ENCODE data around the gene PODXL2.
A peak's percentile ranks its signal among the peaks of the same experiment; 100 is the strongest.

PODXL2 gene

DNA sequence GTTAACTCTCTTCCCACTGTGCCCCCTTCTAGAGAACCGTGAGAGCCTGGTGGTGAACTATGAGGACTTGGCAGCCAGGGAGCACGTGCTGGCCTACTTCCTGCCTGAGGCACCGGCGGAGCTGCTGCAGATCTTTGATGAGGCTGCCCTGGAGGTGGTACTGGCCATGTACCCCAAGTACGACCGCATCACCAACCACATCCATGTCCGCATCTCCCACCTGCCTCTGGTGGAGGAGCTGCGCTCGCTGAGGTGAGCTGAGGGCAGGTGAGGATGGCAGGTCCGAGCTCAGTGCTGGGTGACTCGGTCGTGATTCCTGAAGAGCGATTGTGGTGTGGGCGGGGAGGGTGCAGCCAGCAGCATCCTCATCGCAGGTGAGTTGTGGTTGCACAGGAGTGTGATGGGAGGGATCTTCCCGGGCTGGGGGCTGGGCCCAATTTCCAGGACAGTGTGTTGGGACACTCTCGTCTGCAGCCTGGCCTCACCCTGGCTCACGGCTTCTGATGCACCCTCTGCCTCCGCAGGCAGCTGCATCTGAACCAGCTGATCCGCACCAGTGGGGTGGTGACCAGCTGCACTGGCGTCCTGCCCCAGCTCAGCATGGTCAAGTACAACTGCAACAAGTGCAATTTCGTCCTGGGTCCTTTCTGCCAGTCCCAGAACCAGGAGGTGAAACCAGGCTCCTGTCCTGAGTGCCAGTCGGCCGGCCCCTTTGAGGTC, 22.7 kb upstream of the PODXL2 start:
- DNase-seq (ENCODE audit: low spot score): no peak

GRCh38 chr3:127606981-127607595, 21.9 kb upstream of the PODXL2 start:
- no peak for DNase-seq (ENCODE audit: low spot score)

- no peak for DNase-seq (ENCODE audit: low spot score)
Observed at GRCh38 chr3:127607675-127608361, 21.2 kb upstream of the PODXL2 start.

DNA sequence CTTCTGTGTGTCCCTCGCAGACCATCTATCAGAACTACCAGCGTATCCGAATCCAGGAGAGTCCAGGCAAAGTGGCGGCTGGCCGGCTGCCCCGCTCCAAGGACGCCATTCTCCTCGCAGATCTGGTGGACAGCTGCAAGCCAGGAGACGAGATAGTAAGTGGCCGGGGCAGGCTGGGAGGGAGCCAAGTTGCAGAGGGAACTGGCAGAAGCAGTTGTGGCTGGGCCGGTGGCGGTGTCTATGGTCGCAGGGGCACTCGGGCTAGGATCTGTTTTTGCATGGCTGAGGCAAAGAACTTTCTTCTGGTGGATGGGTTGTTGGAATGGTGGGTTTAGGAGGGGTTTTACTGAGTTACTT, 20.6 kb upstream of the PODXL2 start:
- DNase-seq (ENCODE audit: low spot score): no peak

GRCh38 chr3:127610105-127610504, 18.9 kb upstream of the PODXL2 start:
- no peak for DNase-seq (ENCODE audit: low spot score)

DNA sequence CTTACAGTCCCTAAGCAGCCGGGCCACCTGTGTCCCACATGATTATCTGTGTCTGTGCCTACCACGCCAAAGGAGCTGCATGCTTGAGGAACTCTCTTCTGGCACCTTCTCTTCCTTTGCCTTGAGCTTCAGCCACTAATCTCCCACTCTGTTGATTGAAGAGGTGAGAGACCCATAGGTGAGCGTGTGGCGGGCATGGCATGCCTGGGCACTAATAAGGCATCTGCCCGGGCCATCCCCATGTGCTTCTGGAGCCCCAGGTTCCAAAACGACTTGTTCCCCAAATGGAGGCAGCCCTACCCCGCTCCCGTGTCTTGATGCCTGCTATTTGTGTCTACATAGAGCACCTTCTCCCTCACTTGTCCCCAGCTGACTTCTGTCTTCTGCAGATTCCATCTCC, 17.7 kb upstream of the PODXL2 start:
- no peak for DNase-seq (ENCODE audit: low spot score)

- DNase-seq (ENCODE audit: low spot score): no peak
Observed at GRCh38 chr3:127612966-127613365, 16.0 kb upstream of the PODXL2 start.

- DNase-seq (ENCODE audit: low spot score): no peak
Observed at GRCh38 chr3:127613406-127613805, 15.6 kb upstream of the PODXL2 start.

DNA sequence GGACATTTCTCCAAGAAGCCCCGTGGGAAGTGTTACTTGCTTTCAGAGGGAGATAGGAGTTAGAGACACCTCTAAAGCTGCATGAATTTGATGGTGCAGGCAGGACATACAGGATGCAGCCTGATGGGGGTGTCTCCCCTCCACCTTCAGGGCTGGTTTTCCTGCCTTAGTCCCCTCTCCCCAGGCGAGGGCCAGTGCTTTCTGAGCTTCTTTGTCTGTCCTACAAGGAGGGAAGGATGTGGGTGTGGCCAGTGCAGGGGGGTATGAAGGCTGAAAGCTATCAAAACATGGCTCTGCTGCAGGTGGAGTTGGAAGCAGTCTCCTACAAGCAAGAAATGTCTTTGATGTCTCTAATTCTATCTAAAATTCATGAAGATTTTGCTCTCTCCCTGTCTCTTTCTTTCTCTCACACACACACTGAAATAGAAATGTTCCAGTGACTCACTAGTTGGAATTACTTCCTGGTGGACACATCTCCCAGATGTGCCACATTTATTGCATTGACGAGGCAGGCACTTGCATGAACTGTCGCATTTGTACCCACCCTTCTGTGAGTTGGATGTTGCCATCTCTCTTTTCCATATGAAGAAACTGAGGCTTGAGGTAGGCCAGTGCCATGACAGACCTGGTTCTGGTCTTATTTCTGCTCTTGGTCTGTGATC, 13.9 kb upstream of the PODXL2 start:
- DNase-seq (ENCODE audit: low spot score): no peak

- DNase-seq (ENCODE audit: low spot score): no peak
Observed at GRCh38 chr3:127615631-127616305, 13.2 kb upstream of the PODXL2 start.

GRCh38 chr3:127616836-127617605, 12.0 kb upstream of the PODXL2 start:
- DNase-seq (ENCODE audit: low spot score): no peak

GRCh38 chr3:127618891-127619290, 10.1 kb upstream of the PODXL2 start:
- no peak for DNase-seq (ENCODE audit: low spot score)

DNA sequence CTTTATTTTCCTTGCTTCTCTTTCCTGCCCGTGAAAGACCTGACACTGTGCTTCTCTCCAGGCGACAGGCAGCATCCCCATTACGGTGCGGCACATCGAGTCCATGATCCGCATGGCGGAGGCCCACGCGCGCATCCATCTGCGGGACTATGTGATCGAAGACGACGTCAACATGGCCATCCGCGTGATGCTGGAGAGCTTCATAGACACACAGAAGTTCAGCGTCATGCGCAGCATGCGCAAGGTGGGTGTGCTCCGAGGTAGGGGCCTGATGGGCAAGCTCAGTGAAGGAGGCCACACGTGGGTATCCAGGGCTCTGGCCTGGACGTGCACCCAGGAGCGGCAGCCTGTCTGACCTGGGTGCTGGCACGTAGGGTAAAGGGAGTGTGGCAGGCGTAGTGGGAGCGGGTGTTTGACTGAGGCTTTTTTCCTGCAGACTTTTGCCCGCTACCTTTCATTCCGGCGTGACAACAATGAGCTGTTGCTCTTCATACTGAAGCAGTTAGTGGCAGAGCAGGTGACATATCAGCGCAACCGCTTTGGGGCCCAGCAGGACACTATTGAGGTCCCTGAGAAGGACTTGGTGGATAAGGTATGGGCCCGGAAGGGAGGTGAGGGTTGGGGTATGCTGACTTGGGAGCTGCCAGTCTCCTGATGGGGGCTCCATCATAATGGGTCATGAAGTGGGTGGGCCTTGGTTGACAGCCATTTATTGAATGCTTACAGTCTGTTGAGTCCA, 8.2 kb upstream of the PODXL2 start:
- DNase-seq (ENCODE audit: low spot score): no peak

DNA sequence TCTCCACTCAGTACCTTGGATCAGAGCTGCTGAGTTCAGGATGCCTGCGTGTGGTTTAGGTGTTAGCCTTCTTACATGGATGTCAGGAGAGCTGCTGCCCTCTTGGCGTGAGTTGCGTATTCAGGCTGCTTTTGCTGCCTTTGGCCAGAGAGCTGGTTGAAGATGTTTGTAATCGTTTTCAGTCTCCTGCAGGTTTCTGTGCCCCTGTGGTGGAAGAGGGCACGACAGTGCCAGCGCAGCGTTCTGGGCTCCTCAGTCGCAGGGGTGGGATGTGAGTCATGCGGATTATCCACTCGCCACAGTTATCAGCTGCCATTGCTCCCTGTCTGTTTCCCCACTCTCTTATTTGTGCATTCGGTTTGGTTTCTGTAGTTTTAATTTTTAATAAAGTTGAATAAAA, 7.0 kb upstream of the PODXL2 start:
- no peak for DNase-seq (ENCODE audit: low spot score)

GRCh38 chr3:127622772-127623576, 6.0 kb upstream of the PODXL2 start:
- DNase-seq (ENCODE audit: low spot score): no peak

DNA sequence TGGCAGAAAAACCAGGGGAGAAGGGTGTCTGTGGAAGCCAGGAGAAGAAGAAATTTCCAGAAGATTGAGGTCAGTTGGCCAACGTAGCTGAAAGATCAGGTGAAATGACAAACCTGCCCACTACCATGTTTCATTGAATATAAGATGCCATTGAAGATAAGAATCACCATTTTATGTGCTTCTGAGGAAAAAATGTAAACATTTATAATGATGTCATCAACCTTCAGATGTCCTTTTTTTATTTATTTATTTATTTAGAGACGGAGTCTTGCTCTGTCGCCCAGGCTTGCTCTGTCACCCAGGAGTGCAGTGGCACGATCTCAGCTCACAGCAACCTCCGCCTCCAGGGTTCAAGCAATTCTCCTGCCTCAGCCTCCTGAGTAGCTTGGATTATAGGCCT, 4.9 kb upstream of the PODXL2 start:
- DNase-seq (ENCODE audit: low spot score): no peak

DNA sequence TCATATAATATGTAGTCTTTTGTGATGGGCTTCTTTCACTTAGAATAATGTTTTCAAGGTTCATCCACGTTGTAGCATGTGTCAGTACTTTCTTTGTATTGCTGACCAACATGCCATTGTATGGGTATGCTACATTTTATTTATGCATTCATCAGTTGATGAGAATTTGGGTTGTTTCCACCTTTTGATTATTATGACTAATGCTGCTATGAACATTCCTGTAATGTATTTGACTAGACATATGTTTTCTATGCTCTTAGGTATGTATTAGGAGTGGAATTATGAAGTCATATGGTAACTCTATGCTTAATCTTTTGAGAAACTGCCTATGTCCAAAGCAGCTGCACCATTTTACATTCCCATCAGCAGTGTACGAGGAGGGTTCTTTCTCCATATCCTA, 3.2 kb upstream of the PODXL2 start:
- DNase-seq (ENCODE audit: low spot score): no peak

- DNase-seq (ENCODE audit: low spot score): no peak
Observed at GRCh38 chr3:127628426-127628787, 578 bp upstream of the PODXL2 start.

DNA sequence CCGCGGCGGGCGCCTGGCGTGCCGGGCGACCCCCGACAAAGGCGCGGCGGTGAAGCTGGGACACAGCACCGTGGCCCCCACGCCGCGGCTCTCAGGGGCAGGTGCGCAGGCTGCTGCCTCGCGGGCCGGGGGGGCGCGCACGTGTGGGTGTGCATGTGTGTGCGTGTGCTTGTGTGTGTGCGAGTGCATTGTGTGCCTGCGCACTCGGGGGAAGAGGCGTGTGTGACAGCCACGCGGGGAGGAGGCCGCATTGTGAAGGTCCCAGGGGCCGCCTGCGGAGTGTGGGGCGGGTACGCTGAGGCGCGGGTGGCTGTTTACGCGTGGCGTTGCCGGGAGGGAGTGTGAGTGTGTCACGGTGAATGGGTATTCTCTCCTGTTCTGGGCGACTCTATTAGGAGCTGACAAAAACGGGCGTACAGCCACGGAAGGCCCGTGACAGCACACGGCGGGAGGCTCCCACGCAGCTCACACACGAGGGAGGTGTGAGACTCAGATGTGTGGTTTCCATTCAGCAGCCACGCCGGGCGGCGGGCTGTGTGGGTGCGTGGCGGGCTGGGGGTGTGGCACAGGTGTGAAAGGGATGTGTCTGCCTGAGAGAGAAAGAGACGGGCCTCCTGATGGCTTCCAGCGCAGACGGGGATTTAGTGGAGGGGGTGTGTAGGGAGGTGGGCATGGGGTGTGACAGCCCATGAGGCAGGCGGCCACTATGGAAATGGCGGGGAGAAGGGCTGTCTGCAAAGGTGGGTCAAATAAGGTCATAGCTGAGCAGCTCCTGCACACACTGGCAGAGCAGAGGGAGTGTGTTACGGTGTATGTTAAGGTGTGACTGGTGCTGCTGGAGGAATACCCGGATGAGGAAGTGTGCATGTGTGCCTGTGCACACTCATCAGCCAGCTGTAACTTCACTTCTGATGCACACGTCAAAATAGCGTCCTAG, 750 bp downstream of the PODXL2 start:
- peak; percentile 16 for DNase-seq (ENCODE audit: low spot score)

Measured in globus pallidus (tissue), 1 donor.